D721Med (cell line): ENCODE results near the gene LYRM9.

Experiments
- DNase-seq: peaks from one replicate; pipeline ENCODE4 v3.0.0; 2011; ENCODE audit warnings: low spot score; ENCODE audit not compliant: insufficient read length
- FAIRE-seq: peaks from 2 replicates; lab custom pipeline; 2011; peaks lifted over from hg19 to GRCh38; lab: Jason Lieb, UNC
- CTCF ChIP-seq: IDR thresholded peaks from 2 replicates; pipeline ENCODE4 v1.5.1; 2012; ENCODE audit warnings: mild to moderate bottlenecking, control low read depth; ENCODE audit not compliant: insufficient read depth; ENCODE audit errors: missing control alignments

The LYRM9 gene

GRCh38 chr17:27873211-27873610, 20.0 kb downstream of the LYRM9 start:
- no peak for FAIRE-seq
- DNase-seq = no peak
- no peak for TF ChIP-seq CTCF

GRCh38 chr17:27872776-27873175, 20.4 kb downstream of the LYRM9 start:
- TF ChIP-seq CTCF = no peak
- no peak for DNase-seq
- FAIRE-seq = no peak

- DNase-seq (no peak), FAIRE-seq (no peak)
- TF ChIP-seq CTCF = no peak
Measured at GRCh38 chr17:27871407-27871806, 21.8 kb downstream of the LYRM9 start.

- no peak for TF ChIP-seq CTCF
- DNase-seq = no peak
- FAIRE-seq = no peak
Measured at GRCh38 chr17:27870345-27870744, 22.8 kb downstream of the LYRM9 start.

GRCh38 chr17:27868565-27868964, 24.6 kb downstream of the LYRM9 start:
- FAIRE-seq (no peak), DNase-seq (no peak)
- no peak for TF ChIP-seq CTCF

GRCh38 chr17:27862840-27863239, 30.3 kb downstream of the LYRM9 start:
- no peak for DNase-seq
- no peak for FAIRE-seq
- no peak for TF ChIP-seq CTCF

- DNase-seq = no peak
- TF ChIP-seq CTCF = no peak
- no peak for FAIRE-seq
Measured at GRCh38 chr17:27862004-27862403, 31.2 kb downstream of the LYRM9 start.
